ENCODE data around the gene FREM2.

FREM2 gene

GRCh38 chr13:38687246-38688229, 661 bp downstream of the FREM2 start:
- DNase-seq: no peak

GRCh38 chr13:38688674-38689073, 1.8 kb downstream of the FREM2 start:
- no peak for DNase-seq

DNA sequence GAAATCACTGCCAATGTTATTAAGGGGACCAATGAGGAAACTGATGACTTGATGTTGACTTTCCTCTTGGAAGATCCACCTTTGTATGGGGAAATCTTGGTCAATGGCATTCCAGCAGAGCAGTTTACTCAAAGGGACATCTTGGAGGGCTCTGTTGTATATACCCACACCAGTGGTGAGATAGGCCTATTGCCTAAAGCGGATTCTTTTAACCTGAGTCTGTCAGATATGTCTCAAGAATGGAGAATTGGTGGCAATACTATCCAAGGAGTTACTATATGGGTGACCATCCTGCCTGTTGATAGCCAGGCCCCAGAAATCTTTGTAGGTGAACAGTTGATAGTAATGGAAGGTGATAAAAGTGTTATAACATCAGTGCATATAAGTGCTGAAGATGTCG, 3.4 kb downstream of the FREM2 start:
- DNase-seq: no peak

DNA sequence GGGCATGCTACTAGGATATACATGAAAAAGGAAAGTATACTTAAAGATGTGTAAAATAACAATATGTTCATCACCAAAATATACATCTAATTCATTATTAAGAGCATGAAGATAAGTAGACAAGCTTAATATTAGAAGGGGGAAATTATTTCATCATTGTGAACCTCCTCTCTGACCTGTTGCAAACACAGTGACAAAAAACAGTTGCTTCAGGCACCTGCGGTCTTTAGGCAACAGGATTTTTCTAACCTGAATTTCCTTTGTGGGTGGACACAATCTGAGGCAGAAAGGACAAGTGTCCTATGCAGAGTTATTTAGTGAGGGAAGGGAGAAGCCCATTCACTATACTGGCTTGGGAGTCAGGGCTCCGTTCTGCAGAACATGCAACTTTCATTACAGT, 6.3 kb downstream of the FREM2 start:
- DNase-seq: no peak

DNA sequence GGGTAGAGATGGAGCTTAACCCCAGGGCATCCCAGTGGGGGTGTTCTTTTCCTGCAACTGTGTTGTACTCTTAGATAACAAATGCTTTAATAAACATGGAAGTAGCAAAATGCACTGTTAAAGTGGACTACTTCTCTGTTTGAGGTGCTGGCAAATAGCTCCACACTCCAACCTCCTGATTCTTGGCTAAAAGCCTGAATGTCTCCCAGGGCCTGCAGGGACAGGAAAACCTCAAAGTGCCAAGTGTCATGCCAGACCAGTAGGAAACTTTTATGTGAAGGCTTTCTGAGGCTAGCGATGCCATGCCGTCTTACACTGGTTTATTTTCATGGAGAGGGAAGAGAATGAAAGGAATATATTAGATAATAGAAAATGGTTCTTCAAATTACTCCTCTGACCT, 6.8 kb downstream of the FREM2 start:
- DNase-seq: no peak

GRCh38 chr13:38697197-38697596, 10.3 kb downstream of the FREM2 start:
- DNase-seq: no peak

DNA sequence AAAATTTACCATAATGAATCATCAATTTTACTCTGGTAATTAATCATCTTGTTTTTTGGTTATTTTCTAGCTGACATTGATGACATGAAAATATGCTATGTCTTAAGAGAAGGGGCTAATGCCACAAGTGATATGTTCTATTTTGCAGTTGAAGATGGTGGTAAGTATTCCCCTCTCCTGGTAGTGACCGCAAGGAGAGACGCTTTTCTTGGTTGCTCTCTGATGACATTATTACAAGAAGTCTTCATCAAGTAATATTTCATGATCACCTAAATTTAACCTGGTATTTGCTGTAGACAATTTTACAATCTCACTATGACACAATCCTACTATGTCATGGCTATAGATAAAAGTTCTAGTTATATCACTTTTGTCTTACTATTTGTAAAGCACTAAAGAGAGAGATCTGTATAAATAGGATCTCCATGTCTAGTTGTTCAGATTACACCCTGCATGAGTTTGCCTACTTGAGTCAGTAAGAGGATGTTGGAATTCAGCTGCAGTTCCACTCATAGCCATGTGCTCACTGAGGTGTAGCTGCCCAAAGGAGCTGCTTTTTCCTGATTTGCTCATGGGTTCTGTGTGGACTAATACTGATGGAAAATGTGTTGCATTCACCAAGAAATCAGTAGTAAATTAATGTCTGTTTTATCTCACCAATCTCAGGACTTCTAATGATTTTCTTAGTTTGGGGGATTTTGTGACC, 10.9 kb downstream of the FREM2 start:
- DNase-seq: no peak

DNA sequence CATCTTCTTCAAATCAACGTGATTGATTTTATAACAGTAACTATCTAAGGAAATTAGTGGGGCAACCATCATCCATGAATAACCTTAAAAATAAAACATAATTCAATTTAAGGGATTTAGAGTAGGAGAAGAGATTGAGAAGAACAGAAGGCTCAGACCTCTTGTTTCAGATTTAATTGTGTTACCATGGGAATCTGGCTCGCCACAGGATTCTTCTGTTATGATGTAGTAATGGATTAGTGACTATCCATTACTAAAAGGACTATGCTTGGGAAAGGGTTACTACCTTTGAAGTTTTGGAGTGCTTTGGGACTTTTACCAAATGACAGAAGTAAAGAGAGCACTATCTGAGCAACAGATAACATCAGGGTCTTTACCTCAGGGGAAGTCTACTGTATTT, 13.2 kb downstream of the FREM2 start:
- no peak for DNase-seq

GRCh38 chr13:38702669-38703068, 15.8 kb downstream of the FREM2 start:
- DNase-seq: no peak

DNA sequence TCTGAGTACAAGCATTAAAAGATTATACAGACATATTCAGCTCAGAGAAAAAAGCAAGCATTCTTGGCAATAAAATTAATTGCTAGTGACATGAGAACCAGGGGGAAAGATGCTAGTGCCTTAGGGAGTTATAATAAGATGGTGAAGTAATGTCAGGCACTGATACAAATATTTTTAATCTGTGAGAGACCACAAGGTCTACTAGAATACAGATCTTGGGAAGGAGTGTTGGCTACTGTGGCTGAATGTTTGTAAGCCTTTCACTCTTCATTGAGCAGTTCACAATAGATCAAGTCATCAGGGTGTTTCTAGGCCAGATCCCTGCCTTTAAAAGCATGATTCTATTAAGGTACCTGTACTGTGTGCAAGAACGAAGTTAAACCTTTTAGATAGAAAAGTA, 16.4 kb downstream of the FREM2 start:
- DNase-seq: no peak

DNA sequence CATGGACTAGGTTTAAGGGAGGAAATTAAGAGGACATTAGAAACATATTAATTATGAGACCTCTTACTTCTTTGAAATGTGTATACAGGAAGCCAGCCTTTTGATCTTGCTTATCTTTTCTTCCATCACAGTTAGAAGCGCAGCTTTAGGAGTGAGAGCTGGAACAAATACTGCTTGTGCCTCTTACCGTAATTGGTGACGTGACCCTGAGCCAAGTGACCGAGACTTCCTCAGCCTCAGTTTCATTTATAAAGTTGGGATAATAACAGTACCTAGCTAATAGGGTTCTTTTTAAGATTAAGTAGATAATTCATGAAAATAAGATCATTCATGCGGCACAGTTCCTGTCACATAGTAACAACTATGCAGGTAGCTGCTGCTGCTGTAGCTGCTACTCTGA, 18.5 kb downstream of the FREM2 start:
- no peak for DNase-seq

- no peak for DNase-seq
Measured at GRCh38 chr13:38707460-38707859, 20.6 kb downstream of the FREM2 start.

GRCh38 chr13:38713046-38713445, 26.2 kb downstream of the FREM2 start:
- DNase-seq: no peak

GRCh38 chr13:38718374-38718773, 31.5 kb downstream of the FREM2 start:
- DNase-seq: no peak

DNA sequence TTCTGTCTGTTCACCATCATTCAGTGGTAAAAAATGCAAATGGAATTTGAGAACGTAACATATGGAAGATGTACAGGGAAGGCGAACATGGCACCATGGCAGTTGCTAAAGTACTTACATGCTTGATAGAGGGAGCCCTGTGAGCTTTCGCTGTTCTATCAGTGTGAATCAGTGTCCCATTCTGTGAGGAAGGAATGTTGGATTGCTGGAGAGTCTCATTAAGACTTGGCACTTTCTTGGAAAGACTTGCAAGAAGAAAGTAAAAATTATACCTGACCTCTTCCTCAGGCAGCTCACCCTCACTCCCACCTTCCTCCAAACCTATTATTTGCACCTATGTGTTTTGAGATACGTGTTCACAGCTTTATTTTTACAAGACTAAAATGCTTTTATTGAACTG, 43.5 kb downstream of the FREM2 start:
- no peak for DNase-seq

DNA sequence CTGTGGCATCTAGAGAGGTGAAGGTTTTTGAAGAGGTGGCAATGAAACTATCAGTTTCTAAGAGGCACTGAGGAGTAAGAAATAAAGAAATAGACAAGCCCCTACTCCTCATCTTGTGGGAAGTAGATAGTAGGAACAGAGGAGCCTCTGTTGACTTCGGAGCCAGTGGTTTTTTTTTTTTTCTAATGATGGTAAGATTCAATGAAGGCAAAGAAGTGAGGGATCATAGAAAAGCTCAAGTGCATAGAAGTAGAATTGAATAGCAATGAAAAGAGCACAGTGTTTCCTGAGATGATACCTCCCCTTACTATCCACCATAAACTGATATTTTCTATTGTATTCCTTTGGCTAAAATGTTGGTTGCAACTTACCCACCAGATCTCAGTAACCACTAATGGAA, 46.3 kb downstream of the FREM2 start:
- no peak for DNase-seq

- DNase-seq: no peak
Measured at GRCh38 chr13:38735665-38736440, 49.0 kb downstream of the FREM2 start.

DNA sequence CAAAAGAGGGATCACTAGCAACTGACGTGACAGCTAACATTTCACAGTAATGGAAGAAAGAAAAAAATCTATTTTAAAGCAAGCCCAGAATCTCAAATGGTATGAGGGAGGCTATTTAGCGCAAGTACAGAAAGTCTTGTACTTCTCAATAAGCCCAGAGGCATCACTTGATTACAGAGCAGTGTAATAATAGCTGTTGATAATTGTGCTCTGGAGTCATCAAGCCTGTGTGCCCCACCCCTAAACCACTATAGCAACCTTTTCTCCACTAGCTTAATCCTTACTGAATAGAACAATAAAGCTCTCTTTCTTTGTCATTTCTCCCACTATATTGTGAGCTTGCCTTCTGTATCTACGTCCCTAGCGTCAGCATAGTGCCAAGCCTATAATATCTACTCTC, 56.6 kb downstream of the FREM2 start:
- DNase-seq: no peak

DNA sequence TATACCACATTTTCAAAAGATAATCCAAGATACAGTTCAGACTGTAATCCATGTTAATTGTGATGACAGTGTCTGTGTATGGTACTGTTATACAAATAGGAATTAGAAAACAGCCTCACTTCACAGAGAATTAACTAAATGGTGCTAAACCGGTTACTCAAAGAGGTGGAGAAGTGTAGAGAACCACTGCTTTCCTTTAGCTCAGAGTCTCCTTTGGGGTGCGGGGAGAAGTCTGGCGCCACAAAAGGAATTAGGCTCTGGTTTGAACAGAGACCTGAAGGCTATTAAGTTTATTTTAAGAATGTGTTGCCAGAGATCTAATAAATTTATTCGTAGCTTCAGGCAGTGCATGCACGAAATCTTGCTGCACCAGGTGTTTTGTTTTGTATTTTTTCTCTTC, 65.8 kb downstream of the FREM2 start:
- DNase-seq: no peak

- no peak for DNase-seq
Measured at GRCh38 chr13:38753878-38754277, 67.0 kb downstream of the FREM2 start.

GRCh38 chr13:38755793-38756192, 68.9 kb downstream of the FREM2 start:
- no peak for DNase-seq

DNA sequence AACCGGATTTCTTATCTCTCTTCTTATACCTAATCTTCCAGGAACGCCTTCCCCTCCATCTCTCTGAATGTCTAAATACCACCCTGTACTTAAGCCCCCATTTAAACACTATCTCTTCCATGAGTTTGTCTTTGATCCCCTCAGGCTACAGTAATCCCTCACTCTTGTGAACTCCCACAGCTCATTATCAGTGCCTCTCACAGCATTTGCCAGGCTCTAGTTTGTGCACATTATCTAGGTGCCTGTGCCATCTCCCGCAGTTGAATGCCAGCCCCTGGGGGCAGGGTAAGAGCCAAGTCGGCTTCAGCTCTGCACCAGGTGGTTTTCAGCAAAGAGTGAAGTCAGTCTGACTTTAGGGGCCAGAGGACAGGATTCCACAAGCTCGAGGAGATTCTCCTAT, 71.4 kb downstream of the FREM2 start:
- no peak for DNase-seq

DNA sequence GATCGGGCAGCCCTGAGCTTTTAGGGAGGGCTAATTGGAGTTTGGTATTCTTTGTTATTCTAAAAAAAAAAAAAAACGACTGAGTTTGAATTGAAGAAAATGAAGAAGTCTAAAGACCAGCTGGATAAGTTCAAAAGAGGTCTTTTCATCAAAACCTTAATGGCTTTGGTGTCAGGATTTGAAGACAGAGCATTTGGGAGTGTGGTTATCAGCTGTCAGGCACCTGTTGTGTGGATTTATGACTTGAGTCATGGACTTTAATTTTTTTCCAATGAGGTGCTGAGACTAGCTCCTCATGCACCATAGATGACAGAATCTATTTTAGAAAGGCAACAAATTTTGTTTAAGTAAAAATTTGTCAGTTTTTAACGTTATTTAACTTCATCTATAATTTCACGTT, 72.5 kb downstream of the FREM2 start:
- DNase-seq: no peak
